Loucy (cell line): ENCODE data around the gene SLITRK1.

Experiments
- H2AFZ ChIP-seq: fragments of 200-600 bp; sonication (generic); 2 replicates; pipeline ENCODE4 v1.6.0; 2016; ENCODE audit warnings: antibody characterized with exemption, mild to moderate bottlenecking, low read length, moderate library complexity
- H3F3A ChIP-seq: fragments of 200-600 bp; 2 replicates; pipeline ENCODE4 v1.6.0; 2016; ENCODE audit warnings: antibody characterized with exemption, low read depth, mild to moderate bottlenecking
- H3K27me3 ChIP-seq: fragments of 200-600 bp; sonication (generic); 2 replicates; pipeline ENCODE4 v1.6.1; 2014; ENCODE audit warnings: low read length, mild to moderate bottlenecking; ENCODE audit not compliant: insufficient read depth, poor library complexity, severe bottlenecking
- H3K36me3 ChIP-seq: fragments of 200-600 bp; sonication (generic); 2 replicates; pipeline ENCODE4 v1.6.1; 2016; ENCODE audit warnings: low read length; ENCODE audit not compliant: insufficient read depth
- H3K4me1 ChIP-seq: fragments of 200-600 bp; sonication (generic); 2 replicates; pipeline ENCODE4 v1.5.1; 2014; ENCODE audit warnings: low read length, mild to moderate bottlenecking; ENCODE audit not compliant: insufficient read depth, poor library complexity, severe bottlenecking
- H3K4me2 ChIP-seq: fragments of 200-600 bp; sonication (generic); 2 replicates; pipeline ENCODE4 v1.6.0; 2014; ENCODE audit warnings: antibody characterized with exemption, low read length, low read depth, mild to moderate bottlenecking; ENCODE audit not compliant: poor library complexity, severe bottlenecking
- H3K4me3 ChIP-seq: fragments of 200-600 bp; sonication (generic); 2 replicates; pipeline ENCODE4 v1.5.1; 2014; ENCODE audit warnings: low read length, mild to moderate bottlenecking, mixed read lengths; ENCODE audit not compliant: poor library complexity, severe bottlenecking
- H3K79me2 ChIP-seq: fragments of 200-600 bp; sonication (generic); 2 replicates; pipeline ENCODE4 v1.6.1; 2014; ENCODE audit warnings: low read length; ENCODE audit not compliant: insufficient read depth
- H3K9ac ChIP-seq: fragments of 200-600 bp; sonication (generic); 2 replicates; pipeline ENCODE4 v1.6.0; 2014; ENCODE audit warnings: mild to moderate bottlenecking, low read depth, low read length, moderate library complexity; ENCODE audit not compliant: poor library complexity, severe bottlenecking
- H3K9me2 ChIP-seq: fragments of 200-600 bp; sonication (generic); replicated peaks from 2 replicates; pipeline ENCODE4 v1.6.1; 2016; ENCODE audit warnings: low read depth, low read length, mixed read lengths
- H3K9me3 ChIP-seq: fragments of 200-600 bp; sonication (generic); 2 replicates; pipeline ENCODE4 v1.6.1; 2014; ENCODE audit warnings: mild to moderate bottlenecking, antibody characterized with exemption, low read length, low read depth; ENCODE audit not compliant: insufficient read depth
- H4K20me1 ChIP-seq: fragments of 200-600 bp; sonication (generic); 2 replicates; pipeline ENCODE4 v1.6.0; 2014; ENCODE audit warnings: antibody characterized with exemption, low read length, mild to moderate bottlenecking; ENCODE audit not compliant: insufficient read depth, poor library complexity, severe bottlenecking
- CTCF ChIP-seq: fragments of 200-600 bp; sonication (generic); conservative IDR thresholded peaks from 2 replicates; pipeline ENCODE4 v1.5.1; 2014; ENCODE audit warnings: mild to moderate bottlenecking, antibody characterized with exemption, low read length
- EZH2phosphoT487 ChIP-seq: fragments of 200-600 bp; IDR thresholded peaks from 2 replicates; pipeline ENCODE4 v1.6.1; 2018; ENCODE audit warnings: antibody characterized with exemption, mild to moderate bottlenecking, moderate library complexity, borderline replicate concordance

The SLITRK1 gene

GRCh38 chr13:83905641-83906040 is 23.4 kb upstream of the SLITRK1 start:
- no peaks in the 10 kb centered on the region for H3K4me1 ChIP-seq
- no peaks in the 10 kb centered on the region for H4K20me1 ChIP-seq
- no peak overlapping the region for H3K9ac ChIP-seq
- no peaks in the 10 kb centered on the region for H3K27me3 ChIP-seq
- H3F3A ChIP-seq = no peaks in the 10 kb centered on the region
- H3K4me2 ChIP-seq = no peak overlapping the region
- no peaks in the 10 kb centered on the region for H3K79me2 ChIP-seq
- H3K4me3 ChIP-seq = no peak overlapping the region
- no peaks in the 10 kb centered on the region for H3K9me2 ChIP-seq
- no peaks in the 10 kb centered on the region for H3K9me3 ChIP-seq
- no peaks in the 10 kb centered on the region for H3K36me3 ChIP-seq
- TF ChIP-seq CTCF (no peak), EZH2phosphoT487 (no peak)
- H2AFZ ChIP-seq = no peak overlapping the region

GRCh38 chr13:83895994-83896580 is 13.8 kb upstream of the SLITRK1 start:
- no peaks in the 10 kb centered on the region for H4K20me1 ChIP-seq
- H3K4me3 ChIP-seq = no peak overlapping the region
- H3K79me2 ChIP-seq = no peaks in the 10 kb centered on the region
- no peaks in the 10 kb centered on the region for H3K9me2 ChIP-seq
- no peak for TF ChIP-seq EZH2phosphoT487
- no peak for TF ChIP-seq CTCF
- no peaks in the 10 kb centered on the region for H3K36me3 ChIP-seq
- H3K9me3 ChIP-seq = no peaks in the 10 kb centered on the region
- no peak overlapping the region for H2AFZ ChIP-seq
- H3K4me1 ChIP-seq = no peaks in the 10 kb centered on the region
- H3K9ac ChIP-seq = no peak overlapping the region
- no peaks in the 10 kb centered on the region for H3K27me3 ChIP-seq
- no peaks in the 10 kb centered on the region for H3F3A ChIP-seq
- H3K4me2 ChIP-seq = no peak overlapping the region

GRCh38 chr13:83890358-83890757 is 8.1 kb upstream of the SLITRK1 start:
- no peaks in the 10 kb centered on the region for H3K4me1 ChIP-seq
- H3K27me3 ChIP-seq = no peaks in the 10 kb centered on the region
- H3F3A ChIP-seq = no peaks in the 10 kb centered on the region
- H3K9me2 ChIP-seq = no peaks in the 10 kb centered on the region
- H4K20me1 ChIP-seq = no peaks in the 10 kb centered on the region
- no peak overlapping the region for H2AFZ ChIP-seq
- H3K4me2 ChIP-seq = no peak overlapping the region
- no peaks in the 10 kb centered on the region for H3K36me3 ChIP-seq
- H3K4me3 ChIP-seq = no peak overlapping the region
- no peaks in the 10 kb centered on the region for H3K79me2 ChIP-seq
- TF ChIP-seq EZH2phosphoT487 (no peak), CTCF (no peak)
- no peaks in the 10 kb centered on the region for H3K9me3 ChIP-seq
- no peak overlapping the region for H3K9ac ChIP-seq
